H1 (cell line): ENCODE data around the gene FAM13C. TPM values are rescaled to one million over a fixed set of nuclear protein-coding genes. Genes with fewer than 3 reads are reported as not detected.

Experiments used
- CTCF ChIA-PET: fragments of 300-600 bp; sonication (Branson Sonifier 250); formaldehyde crosslinking; loops from one replicate; lab custom pipeline; 2021; ENCODE audit not compliant: partially characterized antibody; lab: Charles Lee
- POLR2A ChIA-PET: fragments of 300-600 bp; sonication (Branson Sonifier 250); formaldehyde crosslinking; loops from one replicate; lab custom pipeline; 2021; ENCODE audit warnings: inconsistent platforms; ENCODE audit not compliant: partially characterized antibody; lab: Charles Lee
- DNase-seq, 2 experiments: peaks; one replicate each; pipeline versions ENCODE4 v3.0.0 to v3.0.0-alpha.2; 2010 to 2022; ENCODE audit warnings: low spot score in 2 of 2, low read depth in 1 of 2, mixed read lengths in 1 of 2
- FAIRE-seq: peaks from 2 replicates; lab custom pipeline; 2011; peaks lifted over from hg19 to GRCh38; lab: Jason Lieb, UNC
- H2AFZ ChIP-seq: 2 replicates; pipeline ENCODE4 v1.8.1; 2012; ENCODE audit warnings: low read length, inconsistent platforms
- H2AK5ac ChIP-seq: 2 replicates; pipeline ENCODE4 v1.6.1; 2013; ENCODE audit warnings: low read depth, low read length
- H2BK120ac ChIP-seq: replicated peaks from 2 replicates; pipeline ENCODE3; 2013; ENCODE audit warnings: low read depth, low read length, inconsistent platforms
- H2BK12ac ChIP-seq: 2 replicates; pipeline ENCODE4 v1.6.1; 2013; ENCODE audit warnings: low read depth, low read length
- H2BK15ac ChIP-seq: 2 replicates; pipeline ENCODE4 v1.6.1; 2013; ENCODE audit warnings: low read length
- H2BK20ac ChIP-seq: 2 replicates; pipeline ENCODE4 v1.6.1; 2013; ENCODE audit warnings: low read length
- H2BK5ac ChIP-seq: 2 replicates; pipeline ENCODE4 v1.6.1; 2013; ENCODE audit warnings: low read depth, low read length
- H3K14ac ChIP-seq: 2 replicates; pipeline ENCODE4 v1.6.1; 2013; ENCODE audit warnings: inconsistent platforms; ENCODE audit not compliant: insufficient read length
- H3K18ac ChIP-seq: 2 replicates; pipeline ENCODE4 v1.6.1; 2013; ENCODE audit warnings: low read length; ENCODE audit errors: extremely low read depth
- H3K23ac ChIP-seq: 2 replicates; pipeline ENCODE4 v1.6.1; 2013; ENCODE audit warnings: inconsistent platforms; ENCODE audit not compliant: insufficient read length
- H3K23me2 ChIP-seq: 2 replicates; pipeline ENCODE4 v1.6.1; 2013; ENCODE audit warnings: low read depth, low read length
- H3K27ac ChIP-seq: 2 replicates; pipeline ENCODE4 v1.6.1; 2011; ENCODE audit warnings: low read depth, low read length, inconsistent platforms
- H3K27me3 ChIP-seq, 4 experiments: replicated peaks in 1 of 4; 1 replicate in 1 of 4; 2 replicates in 3 of 4; pipeline versions ENCODE4 v1.6.1 to v1.8.1; 2011 to 2013; ENCODE audit warnings: low read length in 3 of 4, mild to moderate bottlenecking in 3 of 4, inconsistent platforms in 2 of 4, mixed read lengths in 2 of 4, moderate library complexity in 1 of 4; ENCODE audit not compliant: control insufficient read depth in 3 of 4, insufficient read depth in 3 of 4; ENCODE audit errors: extremely low read depth in 1 of 4
- H3K36me3 ChIP-seq, 4 experiments: 2 replicates each; pipeline versions ENCODE4 v1.6.1 to v1.8.1; 2011 to 2013; ENCODE audit warnings: mild to moderate bottlenecking in 4 of 4, low read length in 3 of 4, moderate library complexity in 2 of 4, control low read depth in 1 of 4, inconsistent platforms in 1 of 4; ENCODE audit not compliant: insufficient read depth in 4 of 4, control insufficient read depth in 2 of 4
- H3K4ac ChIP-seq: replicated peaks from 2 replicates; pipeline ENCODE3; 2013; ENCODE audit warnings: low read length, low read depth, mixed read lengths, inconsistent platforms; ENCODE audit not compliant: insufficient read length
- H3K4me1 ChIP-seq, 4 experiments: replicated peaks in 1 of 4; 1 replicate in 1 of 4; 2 replicates in 3 of 4; pipeline versions ENCODE4 v1.6.1 to v1.8.1; 2011 to 2013; ENCODE audit warnings: low read length in 3 of 4, inconsistent platforms in 2 of 4, mixed read lengths in 1 of 4; ENCODE audit not compliant: insufficient read depth in 4 of 4, control insufficient read depth in 3 of 4
- H3K4me2 ChIP-seq, 2 experiments: 2 replicates each; pipeline versions ENCODE4 v1.6.1 to v1.8.1; 2011 to 2013; ENCODE audit warnings: low read depth in 2 of 2, low read length in 2 of 2, control low read depth in 1 of 2, inconsistent platforms in 1 of 2, mild to moderate bottlenecking in 1 of 2; ENCODE audit not compliant: insufficient read depth in 1 of 2
- H3K4me3 ChIP-seq, 4 experiments: fragments of 200-600, 300-600 bp in 1 of 4; sonication (generic), shearing (Covaris generic), sonication (Bioruptor Twin) in 1 of 4; 2 replicates each; pipeline versions ENCODE4 v1.5.1 to v1.8.1; 2011 to 2016; ENCODE audit warnings: low read length in 4 of 4, low read depth in 3 of 4, control low read depth in 2 of 4, inconsistent platforms in 2 of 4, mild to moderate bottlenecking in 2 of 4, mixed read lengths in 1 of 4, moderate library complexity in 1 of 4; ENCODE audit not compliant: insufficient read depth in 2 of 4; ENCODE audit errors: extremely low read depth in 1 of 4
- H3K56ac ChIP-seq: replicated peaks from 2 replicates; pipeline ENCODE3; 2013; ENCODE audit warnings: low read depth, mild to moderate bottlenecking, mixed read lengths, low read length, inconsistent platforms; ENCODE audit not compliant: insufficient read length
- H3K79me1 ChIP-seq: 2 replicates; pipeline ENCODE4 v1.6.1; 2013; ENCODE audit warnings: low read depth, low read length, control low read depth
- H3K79me2 ChIP-seq, 2 experiments: 2 replicates each; pipeline versions ENCODE4 v1.6.1 to v1.8.1; 2012 to 2013; ENCODE audit warnings: low read length in 2 of 2, mild to moderate bottlenecking in 2 of 2, inconsistent platforms in 1 of 2; ENCODE audit not compliant: insufficient read depth in 2 of 2, control insufficient read depth in 1 of 2
- H3K9ac ChIP-seq, 4 experiments: replicated peaks in 1 of 4; 1 replicate in 1 of 4; 2 replicates in 3 of 4; pipeline versions ENCODE4 v1.6.1 to v1.8.1; 2011 to 2013; ENCODE audit warnings: low read depth in 3 of 4, low read length in 3 of 4, control low read depth in 2 of 4, mild to moderate bottlenecking in 2 of 4, moderate library complexity in 2 of 4, inconsistent platforms in 1 of 4; ENCODE audit errors: extremely low read depth in 1 of 4
- H3K9me3 ChIP-seq, 2 experiments: 2 replicates each; pipeline versions ENCODE4 v1.6.1 to v1.8.1; 2012 to 2013; ENCODE audit warnings: mild to moderate bottlenecking in 2 of 2, moderate library complexity in 2 of 2, control low read depth in 1 of 2, inconsistent platforms in 1 of 2, low read depth in 1 of 2, low read length in 1 of 2, mixed read lengths in 1 of 2; ENCODE audit not compliant: insufficient read depth in 2 of 2
- H4K20me1 ChIP-seq, 2 experiments: replicated peaks in 1 of 2; 2 replicates each; pipeline versions ENCODE3 to v1.8.1; 2011 to 2013; ENCODE audit warnings: inconsistent platforms in 2 of 2, low read length in 2 of 2, mild to moderate bottlenecking in 1 of 2; ENCODE audit not compliant: insufficient read depth in 2 of 2, control insufficient read depth in 1 of 2
- H4K5ac ChIP-seq: 2 replicates; pipeline ENCODE4 v1.6.1; 2013; ENCODE audit warnings: low read length, low read depth, mixed read lengths, inconsistent platforms; ENCODE audit not compliant: insufficient read length
- H4K8ac ChIP-seq: 2 replicates; pipeline ENCODE4 v1.8.0; 2013; ENCODE audit warnings: mild to moderate bottlenecking, moderate library complexity, low read length, inconsistent platforms; ENCODE audit not compliant: insufficient read depth; ENCODE audit errors: extremely low read depth
- H4K91ac ChIP-seq: replicated peaks from 2 replicates; pipeline ENCODE3; 2013; ENCODE audit warnings: low read length, mixed read lengths, inconsistent platforms; ENCODE audit not compliant: insufficient read length
- CREB1 ChIP-seq: IDR thresholded peaks from 2 replicates; pipeline ENCODE4 v1.6.1; 2012; ENCODE audit warnings: inconsistent platforms
- SIX5 ChIP-seq: IDR thresholded peaks from 2 replicates; pipeline ENCODE4 v1.6.1; 2011; ENCODE audit warnings: mild to moderate bottlenecking, low read depth, low read length
- polyA plus RNA-seq, 7 experiments: library from polyadenylated mRNA; depleted of rRNA in 3 of 7; stranded (reverse) in 5 of 7; unstranded in 2 of 7; fragments of >200 nt in 5 of 7; fragments of 200-250 nt in 2 of 7; gene quantifications; 1 replicate in 5 of 7; 2 replicates in 1 of 7; 4 replicates in 1 of 7; pipeline versions ENCODE4 v1.2.1 to v1.2.3, GENCODE V29; 2011 to 2013; ENCODE audit warnings: missing spikeins in 2 of 7, mixed read lengths in 2 of 7
- total RNA-seq: library from RNA; stranded (reverse); fragmentation: NEBNext Ultra II Directional; extraction: Animal tissue kit (Norgen Biotek cat#: 25700); gene quantifications from 2 replicates; pipeline ENCODE4 v1.2.1, GENCODE V29; 2021

The FAM13C gene
- total and polyA plus RNA-seq, 2 of the 8 experiments (the other 6 are each of a cell fraction or from before 2014, with no cell fraction given), result 0.56 to 0.62 TPM

DNA sequence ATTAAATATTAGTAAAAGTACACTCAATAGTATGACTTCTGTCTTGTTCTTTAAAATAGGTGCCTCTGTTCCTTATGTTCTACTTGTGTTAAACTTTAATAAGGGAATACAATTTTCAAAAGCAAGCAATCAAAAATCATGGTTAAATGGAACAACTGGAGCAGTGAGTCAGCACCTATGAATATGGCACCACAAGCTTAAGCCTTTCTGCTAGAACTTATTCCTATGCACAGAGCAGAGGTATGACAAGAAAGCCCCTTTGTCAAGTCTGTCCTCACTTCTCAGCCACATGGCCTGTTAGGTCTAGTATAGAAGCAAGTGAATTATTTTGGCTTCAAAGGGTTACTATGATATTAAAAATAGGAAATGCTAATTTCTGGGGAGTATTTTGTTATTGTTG lies 29.8 kb downstream of the FAM13C start:
- H3K4me3 ChIP-seq, result no peak overlapping the region
- no peak overlapping the region for H2BK5ac ChIP-seq
- no peaks in the 10 kb centered on the region for H3K79me2 ChIP-seq
- H2BK120ac ChIP-seq, result no peak overlapping the region
- no peak overlapping the region for H3K56ac ChIP-seq
- no peak overlapping the region for H2BK12ac ChIP-seq
- no peak overlapping the region for H2AFZ ChIP-seq
- no peak overlapping the region for H3K4ac ChIP-seq
- FAIRE-seq, result no peak
- no peak overlapping the region for H3K4me2 ChIP-seq
- no peak overlapping the region for H3K23ac ChIP-seq
- no peaks in the 10 kb centered on the region for H3K36me3 ChIP-seq
- TF ChIP-seq CREB1 (no peak), SIX5 (no peak)
- H3K9me3 ChIP-seq, result no peaks in the 10 kb centered on the region
- no peak overlapping the region for H3K14ac ChIP-seq
- H4K8ac ChIP-seq, result no peak overlapping the region
- H2AK5ac ChIP-seq, result no peak overlapping the region
- ChIA-PET POLR2A (no interaction called here), CTCF (interaction anchor here (1.0 to 1.2 kb wide), 2 partner anchors 12 to 96 kb away, joined by 3 read pairs; no protein-coding TSS in a partner anchor)
- no peak overlapping the region for H3K9ac ChIP-seq
- no peak overlapping the region for H2BK20ac ChIP-seq
- no peak overlapping the region for H2BK15ac ChIP-seq
- no peak overlapping the region for H3K18ac ChIP-seq
- H4K91ac ChIP-seq, result no peak overlapping the region
- DNase-seq, result no peak
- H3K79me1 ChIP-seq, result no peaks in the 10 kb centered on the region
- H3K27ac ChIP-seq, result no peak overlapping the region
- H3K4me1 ChIP-seq, result no peaks in the 10 kb centered on the region
- H3K23me2 ChIP-seq, result no peaks in the 10 kb centered on the region
- no peak overlapping the region for H4K5ac ChIP-seq
- peaks cover 9 to 28% (median 14%) of the 10 kb centered on the region in 4 experiments; a peak in 6 of 7 replicates for H3K27me3 ChIP-seq
- no peaks in the 10 kb centered on the region for H4K20me1 ChIP-seq
